Astrocyte of the cerebellum (primary cell): ENCODE measurements around the gene BRWD1.

Experiments
- DNase-seq: peaks from one replicate; pipeline ENCODE4 v3.0.0-alpha.2; 2011; ENCODE audit warnings: low read depth
- H3K4me3 ChIP-seq: 2 replicates; pipeline ENCODE4 v1.5.1; 2011; ENCODE audit warnings: mild to moderate bottlenecking, low read depth, low read length, moderate library complexity
- CTCF ChIP-seq: IDR thresholded peaks from 2 replicates; pipeline ENCODE4 v1.5.1; 2012; ENCODE audit warnings: low read length, low read depth, moderate library complexity, mild to moderate bottlenecking; ENCODE audit errors: missing control alignments
- in situ Hi-C: cut with HindIII; loops from 2 replicates; pipeline ENCODE4 v1.10.0; 2017; ENCODE audit warnings: low sequenced_read_pairs

Gene BRWD1

GRCh38 chr21:39296891-39297290 is 16.5 kb downstream of the BRWD1 start:
- TF ChIP-seq CTCF: no peak
- in situ Hi-C loops: no loop called here

DNA sequence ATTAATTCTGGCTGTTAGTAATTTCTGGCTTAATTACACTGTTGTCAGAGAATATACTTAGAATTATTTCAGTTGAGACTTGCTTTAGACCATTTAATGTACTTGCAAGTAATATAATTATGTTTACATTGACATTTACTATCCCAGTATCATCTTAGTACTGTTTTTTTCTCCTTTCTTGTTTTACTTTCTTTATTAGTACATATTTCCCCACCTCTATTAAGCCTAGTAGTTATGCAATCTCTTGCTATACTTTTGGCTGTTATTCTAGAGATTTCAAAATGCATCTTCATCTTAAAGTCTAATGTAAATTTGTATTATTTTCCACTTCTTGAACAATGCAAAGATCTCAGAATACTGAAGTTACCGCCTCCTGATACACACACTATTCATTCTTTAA is 24.4 kb downstream of the BRWD1 start:
- DNase-seq: no peak
- in situ Hi-C loops: no loop called here
- no peak overlapping the region for H3K4me3 ChIP-seq
- TF ChIP-seq CTCF: no peak

More at GRCh38 chr21:39296891-39297290, 16.5 kb downstream of the BRWD1 start:
- H3K4me3 ChIP-seq: no peak overlapping the region
- no peak for DNase-seq

DNA sequence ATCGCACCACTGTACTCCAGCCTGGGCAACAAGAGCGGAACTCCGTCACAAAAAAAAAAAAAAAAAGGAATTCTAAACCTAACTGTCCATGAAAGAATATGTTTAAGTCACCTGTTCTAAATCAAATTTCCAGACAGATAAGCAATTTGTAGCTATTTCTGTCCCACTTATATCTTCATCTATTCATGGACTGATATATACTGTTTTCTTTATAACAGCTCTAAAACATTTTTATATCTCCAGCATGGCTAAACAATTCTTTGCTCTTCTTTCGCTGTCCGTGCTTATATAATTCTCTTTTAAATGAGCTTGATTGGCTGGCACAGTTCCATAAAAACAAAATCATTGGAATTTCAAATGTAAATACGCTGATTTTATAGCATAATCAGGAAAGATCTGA is 30.5 kb downstream of the BRWD1 start:
- in situ Hi-C loops: no loop called here
- no peak for TF ChIP-seq CTCF
- H3K4me3 ChIP-seq: no peak overlapping the region
- DNase-seq: no peak

DNA sequence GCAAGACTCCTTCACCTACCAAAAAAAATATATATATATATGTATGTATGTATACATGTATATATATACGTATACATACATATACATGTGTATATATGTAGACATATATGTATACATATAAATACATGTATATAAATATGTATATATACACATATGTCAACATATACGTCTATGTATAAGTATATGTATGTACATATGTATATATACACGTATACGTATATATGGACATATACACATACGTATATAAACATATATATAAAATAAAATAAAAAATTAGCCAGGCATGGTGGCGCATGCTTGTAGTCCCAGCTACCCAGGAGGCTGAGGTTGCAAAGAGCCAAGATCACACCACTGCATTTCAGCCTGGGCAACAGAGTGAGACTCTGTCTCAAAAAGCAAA is 31.6 kb downstream of the BRWD1 start:
- in situ Hi-C loops: no loop called here
- no peak for DNase-seq
- no peak for TF ChIP-seq CTCF
- H3K4me3 ChIP-seq: no peak overlapping the region

- DNase-seq: no peak
- TF ChIP-seq CTCF: no peak
- H3K4me3 ChIP-seq: no peak overlapping the region
- in situ Hi-C loops: no loop called here
Measured at GRCh38 chr21:39281207-39281606, 32.2 kb downstream of the BRWD1 start.

DNA sequence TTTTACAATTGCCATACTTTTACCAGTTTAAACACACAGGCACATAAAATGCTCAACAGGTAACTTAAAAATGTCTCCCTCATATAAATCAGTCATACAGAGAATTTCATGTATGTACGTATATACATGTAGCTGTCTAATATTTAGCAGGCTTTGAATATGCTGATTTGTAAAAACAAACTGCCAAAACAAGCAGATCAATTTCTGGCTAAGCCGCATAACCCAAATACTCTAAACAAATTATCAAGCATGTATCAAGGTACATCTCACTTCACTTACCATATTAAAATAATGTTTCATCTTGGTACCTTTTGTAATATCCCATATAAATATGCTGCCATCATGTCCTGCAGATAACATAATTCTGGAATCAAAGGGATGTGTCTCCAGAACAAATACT is 43.8 kb downstream of the BRWD1 start:
- in situ Hi-C loops: no loop called here
- DNase-seq: no peak
- H3K4me3 ChIP-seq: no peak overlapping the region
- no peak for TF ChIP-seq CTCF

DNA sequence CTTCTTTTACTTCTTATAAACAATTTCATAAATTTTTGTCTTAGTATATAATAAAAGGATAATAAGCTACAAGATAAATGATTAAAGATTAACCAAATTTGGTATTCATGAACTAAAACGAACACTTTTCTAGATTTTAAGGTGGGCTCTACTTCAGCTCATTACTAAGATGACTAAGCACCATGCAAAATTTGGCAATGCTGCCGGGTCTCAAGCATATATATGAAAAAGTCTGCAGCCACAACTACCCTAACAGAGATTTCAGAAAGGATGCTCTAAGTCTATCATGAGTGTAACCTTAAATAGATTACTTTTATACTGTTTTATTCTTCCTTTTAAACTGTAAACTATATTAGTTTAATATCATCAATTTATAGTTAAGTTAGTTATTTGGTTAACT is 47.8 kb downstream of the BRWD1 start:
- no peak for DNase-seq
- in situ Hi-C loops: no loop called here
- no peak for TF ChIP-seq CTCF
- H3K4me3 ChIP-seq: no peak overlapping the region
